ENCODE data around the gene CD47.

CD47 gene

DNA sequence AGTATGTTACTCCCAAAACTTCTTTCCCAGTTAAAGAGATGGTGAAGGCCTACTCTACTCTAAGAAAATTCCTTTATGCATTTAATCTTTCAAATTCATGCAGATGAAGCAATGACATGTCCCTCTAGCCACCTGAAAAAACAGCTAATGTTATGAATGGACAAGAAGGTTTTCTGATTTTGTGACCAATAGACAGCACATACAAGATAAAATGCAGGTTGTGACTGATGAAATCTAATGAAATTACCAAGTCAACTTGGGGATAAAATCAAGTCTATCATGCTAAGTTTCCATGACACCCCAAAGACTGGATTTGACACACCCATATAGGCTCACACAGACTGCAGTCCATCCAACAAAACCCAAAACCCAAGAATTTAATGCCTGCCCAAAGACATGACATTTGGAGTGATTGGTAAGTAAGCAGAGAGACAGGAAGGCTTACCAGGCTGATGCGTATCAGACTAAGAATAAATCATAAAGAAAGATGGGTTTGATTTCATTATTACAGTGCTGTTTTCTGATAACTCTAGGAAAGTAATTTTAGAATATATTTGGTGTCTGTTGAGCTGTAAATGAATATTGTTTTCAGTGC lies 26.4 kb downstream of the CD47 start:
- DNase-seq (ENCODE audit: low read depth in 1 of 2, low spot score in 1 of 2), result no peak
- Histone ChIP-seq H3K27ac (replicated peaks) (no peak overlapping the region), H3K4me3 (replicated peaks; ENCODE audit: insufficient read depth, low read length) (no peak overlapping the region), H3K27me3 (ENCODE audit: insufficient read depth, poor library complexity, severe bottlenecking) (no peaks in the 10 kb centered on the region)
- TF ChIP-seq SPI1 (IDR thresholded peaks at IDR 0.05; ENCODE audit: borderline replicate concordance, low read depth), result no peak
- TF ChIP-seq, protein P1, sequence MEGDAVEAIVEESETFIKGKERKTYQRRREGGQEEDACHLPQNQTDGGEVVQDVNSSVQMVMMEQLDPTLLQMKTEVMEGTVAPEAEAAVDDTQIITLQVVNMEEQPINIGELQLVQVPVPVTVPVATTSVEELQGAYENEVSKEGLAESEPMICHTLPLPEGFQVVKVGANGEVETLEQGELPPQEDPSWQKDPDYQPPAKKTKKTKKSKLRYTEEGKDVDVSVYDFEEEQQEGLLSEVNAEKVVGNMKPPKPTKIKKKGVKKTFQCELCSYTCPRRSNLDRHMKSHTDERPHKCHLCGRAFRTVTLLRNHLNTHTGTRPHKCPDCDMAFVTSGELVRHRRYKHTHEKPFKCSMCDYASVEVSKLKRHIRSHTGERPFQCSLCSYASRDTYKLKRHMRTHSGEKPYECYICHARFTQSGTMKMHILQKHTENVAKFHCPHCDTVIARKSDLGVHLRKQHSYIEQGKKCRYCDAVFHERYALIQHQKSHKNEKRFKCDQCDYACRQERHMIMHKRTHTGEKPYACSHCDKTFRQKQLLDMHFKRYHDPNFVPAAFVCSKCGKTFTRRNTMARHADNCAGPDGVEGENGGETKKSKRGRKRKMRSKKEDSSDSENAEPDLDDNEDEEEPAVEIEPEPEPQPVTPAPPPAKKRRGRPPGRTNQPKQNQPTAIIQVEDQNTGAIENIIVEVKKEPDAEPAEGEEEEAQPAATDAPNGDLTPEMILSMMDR (IDR thresholded peaks at IDR 0.05; ENCODE audit: insufficient read depth, low read length), result no peak
- no peak for TF ChIP-seq GABPA (IDR thresholded peaks at IDR 0.05; ENCODE audit: low read depth)
- TF ChIP-seq, protein P2, sequence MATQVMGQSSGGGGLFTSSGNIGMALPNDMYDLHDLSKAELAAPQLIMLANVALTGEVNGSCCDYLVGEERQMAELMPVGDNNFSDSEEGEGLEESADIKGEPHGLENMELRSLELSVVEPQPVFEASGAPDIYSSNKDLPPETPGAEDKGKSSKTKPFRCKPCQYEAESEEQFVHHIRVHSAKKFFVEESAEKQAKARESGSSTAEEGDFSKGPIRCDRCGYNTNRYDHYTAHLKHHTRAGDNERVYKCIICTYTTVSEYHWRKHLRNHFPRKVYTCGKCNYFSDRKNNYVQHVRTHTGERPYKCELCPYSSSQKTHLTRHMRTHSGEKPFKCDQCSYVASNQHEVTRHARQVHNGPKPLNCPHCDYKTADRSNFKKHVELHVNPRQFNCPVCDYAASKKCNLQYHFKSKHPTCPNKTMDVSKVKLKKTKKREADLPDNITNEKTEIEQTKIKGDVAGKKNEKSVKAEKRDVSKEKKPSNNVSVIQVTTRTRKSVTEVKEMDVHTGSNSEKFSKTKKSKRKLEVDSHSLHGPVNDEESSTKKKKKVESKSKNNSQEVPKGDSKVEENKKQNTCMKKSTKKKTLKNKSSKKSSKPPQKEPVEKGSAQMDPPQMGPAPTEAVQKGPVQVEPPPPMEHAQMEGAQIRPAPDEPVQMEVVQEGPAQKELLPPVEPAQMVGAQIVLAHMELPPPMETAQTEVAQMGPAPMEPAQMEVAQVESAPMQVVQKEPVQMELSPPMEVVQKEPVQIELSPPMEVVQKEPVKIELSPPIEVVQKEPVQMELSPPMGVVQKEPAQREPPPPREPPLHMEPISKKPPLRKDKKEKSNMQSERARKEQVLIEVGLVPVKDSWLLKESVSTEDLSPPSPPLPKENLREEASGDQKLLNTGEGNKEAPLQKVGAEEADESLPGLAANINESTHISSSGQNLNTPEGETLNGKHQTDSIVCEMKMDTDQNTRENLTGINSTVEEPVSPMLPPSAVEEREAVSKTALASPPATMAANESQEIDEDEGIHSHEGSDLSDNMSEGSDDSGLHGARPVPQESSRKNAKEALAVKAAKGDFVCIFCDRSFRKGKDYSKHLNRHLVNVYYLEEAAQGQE (IDR thresholded peaks at IDR 0.05; ENCODE audit: insufficient replicate concordance, low read depth), result no peak
- no peak for TF ChIP-seq POLR2AphosphoS5 (IDR thresholded peaks at IDR 0.05; ENCODE audit: low read depth)

DNA sequence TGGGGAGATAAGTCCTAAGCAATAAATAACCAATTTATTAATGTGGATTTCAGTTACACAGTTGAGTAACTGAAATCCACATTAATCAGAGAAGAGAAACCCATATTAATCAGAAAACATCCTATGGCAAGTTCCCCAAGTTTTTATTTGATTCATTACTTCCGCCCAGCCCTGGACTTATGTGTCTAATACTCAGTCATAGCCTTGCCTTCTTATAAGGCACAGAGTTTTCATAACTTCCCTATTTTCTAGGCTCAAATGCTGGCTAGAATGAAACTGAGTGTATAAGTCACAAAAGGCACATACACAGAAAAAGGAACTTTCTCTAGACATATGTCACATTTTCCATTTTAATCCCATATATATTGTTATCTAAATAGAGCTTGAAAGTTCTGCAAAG lies 28.8 kb downstream of the CD47 start:
- TF ChIP-seq POLR2AphosphoS5 (IDR thresholded peaks at IDR 0.05; ENCODE audit: low read depth) (no peak), SPI1 (IDR thresholded peaks at IDR 0.05; ENCODE audit: borderline replicate concordance, low read depth) (peak; percentile 27; the same call in 1 of the 2 replicates)
- Histone ChIP-seq H3K27me3 (ENCODE audit: insufficient read depth, poor library complexity, severe bottlenecking) (no peaks in the 10 kb centered on the region), H3K4me3 (replicated peaks; ENCODE audit: insufficient read depth, low read length) (no peak overlapping the region), H3K27ac (replicated peaks) (no peak overlapping the region)
- peak in 1 of 2 experiments; percentile 49 for DNase-seq (ENCODE audit: low read depth in 1 of 2, low spot score in 1 of 2)

DNA sequence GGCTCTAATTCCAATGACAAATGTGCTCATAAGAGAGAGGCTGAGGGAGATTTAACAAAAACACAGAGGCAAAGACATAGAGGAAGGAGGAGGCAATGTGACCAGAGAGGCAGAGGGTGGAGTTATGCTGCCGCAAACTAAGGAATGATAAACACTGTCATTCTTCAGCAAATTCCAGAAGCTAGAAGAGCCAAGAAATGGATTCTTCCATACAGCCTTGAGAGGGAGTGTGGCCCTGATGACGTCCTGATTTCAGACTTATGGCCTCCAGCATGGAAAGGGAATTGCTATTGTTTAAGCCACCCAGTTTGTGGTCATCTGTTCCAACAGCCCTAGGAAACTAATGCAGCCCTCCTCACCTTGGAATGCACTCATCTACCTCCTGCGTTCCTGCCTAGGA lies 30.5 kb downstream of the CD47 start:
- no peaks in the 10 kb centered on the region for H3K27me3 ChIP-seq (ENCODE audit: insufficient read depth, poor library complexity, severe bottlenecking)
- no peak for DNase-seq (ENCODE audit: low read depth in 1 of 2, low spot score in 1 of 2)
- no peak for TF ChIP-seq GABPA (IDR thresholded peaks at IDR 0.05; ENCODE audit: low read depth)
- TF ChIP-seq, protein P1 (IDR thresholded peaks at IDR 0.05; ENCODE audit: insufficient read depth, low read length), result no peak
- TF ChIP-seq, protein P2 (IDR thresholded peaks at IDR 0.05; ENCODE audit: insufficient replicate concordance, low read depth), result no peak
- TF ChIP-seq SPI1 (IDR thresholded peaks at IDR 0.05; ENCODE audit: borderline replicate concordance, low read depth), result no peak
- TF ChIP-seq POLR2AphosphoS5 (IDR thresholded peaks at IDR 0.05; ENCODE audit: low read depth), result no peak
- no peak overlapping the region for H3K27ac ChIP-seq (replicated peaks)
- H3K4me3 ChIP-seq (replicated peaks; ENCODE audit: insufficient read depth, low read length), result no peak overlapping the region

DNA sequence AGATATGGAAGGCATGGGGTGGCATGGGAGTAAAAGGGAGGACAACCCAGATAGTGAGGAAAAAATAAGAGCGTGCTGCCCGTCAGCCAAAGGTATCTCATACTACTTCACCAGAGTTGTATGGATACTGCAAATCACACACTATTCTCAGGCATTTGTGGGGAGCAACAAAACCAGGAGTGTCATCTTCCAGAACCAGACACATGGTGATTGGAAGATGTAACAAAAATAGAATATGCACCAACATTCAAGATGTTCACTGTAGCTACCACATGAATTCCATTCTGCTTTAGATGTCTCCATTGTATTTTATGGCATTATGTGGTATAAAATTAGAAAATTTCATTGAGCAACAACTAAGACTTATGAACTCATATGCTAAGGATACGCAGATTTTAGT lies 34.9 kb downstream of the CD47 start:
- H3K4me3 ChIP-seq (replicated peaks; ENCODE audit: insufficient read depth, low read length), result no peak overlapping the region
- no peak overlapping the region for H3K27ac ChIP-seq (replicated peaks)
- TF ChIP-seq GABPA (IDR thresholded peaks at IDR 0.05; ENCODE audit: low read depth) (no peak), SPI1 (IDR thresholded peaks at IDR 0.05; ENCODE audit: borderline replicate concordance, low read depth) (no peak), POLR2AphosphoS5 (IDR thresholded peaks at IDR 0.05; ENCODE audit: low read depth) (no peak)
- TF ChIP-seq, protein P1 (IDR thresholded peaks at IDR 0.05; ENCODE audit: insufficient read depth, low read length), result no peak
- TF ChIP-seq, protein P2 (IDR thresholded peaks at IDR 0.05; ENCODE audit: insufficient replicate concordance, low read depth), result no peak
- no peak for DNase-seq (ENCODE audit: low read depth in 1 of 2, low spot score in 1 of 2)
- no peaks in the 10 kb centered on the region for H3K27me3 ChIP-seq (ENCODE audit: insufficient read depth, poor library complexity, severe bottlenecking)

Data from HL-60 (cell line).